Cardiac septum (tissue), 1 donor: ENCODE measurements around the gene HOXC11. TPM values are rescaled to one million over a fixed set of nuclear protein-coding genes. Genes with fewer than 3 reads are reported as not detected.

Source experiments
- DNase-seq: peaks from one replicate; pipeline ENCODE4 v3.0.0-alpha.2; 2020; ENCODE audit warnings: low spot score
- intact Hi-C: fragments of 100-400 bp; cut with DNase I; formaldehyde crosslinking; loops from one replicate; pipeline ENCODE4 v1.14.0; 2022
- total RNA-seq: library from RNA; stranded (reverse); fragmentation: NEBNext Ultra II Directional; extraction: Animal tissue kit (Norgen Biotek cat#: 25700); gene quantifications from one replicate; pipeline ENCODE4 v1.2.1, GENCODE V29; 2021
- donor health status: DM: no; HTN: no; CAD: no.

HOXC11 gene
- total RNA-seq, 1 donor from 2014 or later: not detected

- intact Hi-C loops: no loop called here
- no peak for DNase-seq
Measured at GRCh38 chr12:53941187-53941586, 31.7 kb upstream of the HOXC11 start.

GRCh38 chr12:53941750-53942149, 31.2 kb upstream of the HOXC11 start:
- DNase-seq: no peak
- intact Hi-C loops: no loop called here

GRCh38 chr12:53942467-53942997, 30.4 kb upstream of the HOXC11 start:
- no peak for DNase-seq
- intact Hi-C loops: no loop called here

- intact Hi-C loops: no loop called here
- no peak for DNase-seq
Measured at GRCh38 chr12:53944209-53944608, 28.7 kb upstream of the HOXC11 start.

- intact Hi-C loops: no loop called here
- DNase-seq: no peak
Measured at GRCh38 chr12:53944907-53945847, 27.7 kb upstream of the HOXC11 start.

GRCh38 chr12:53947743-53948142, 25.2 kb upstream of the HOXC11 start:
- no peak for DNase-seq
- intact Hi-C loops: no loop called here

- intact Hi-C loops: no loop called here
- DNase-seq: no peak
Measured at GRCh38 chr12:53948650-53949593, 24.0 kb upstream of the HOXC11 start.

GRCh38 chr12:53949631-53950436, 23.1 kb upstream of the HOXC11 start:
- no peak for DNase-seq

GRCh38 chr12:53950437-53950773, 22.5 kb upstream of the HOXC11 start:
- intact Hi-C loops: no loop called here
- DNase-seq: no peak

More at GRCh38 chr12:53949631-53950436, 23.1 kb upstream of the HOXC11 start:
- intact Hi-C loops: no loop called here

GRCh38 chr12:53950789-53951576, 21.9 kb upstream of the HOXC11 start:
- no peak for DNase-seq
- intact Hi-C loops: no loop called here

- intact Hi-C loops: no loop called here
- DNase-seq: no peak
Measured at GRCh38 chr12:53951577-53952334, 21.2 kb upstream of the HOXC11 start.

GRCh38 chr12:53952335-53952694, 20.6 kb upstream of the HOXC11 start:
- intact Hi-C loops: no loop called here
- no peak for DNase-seq

- intact Hi-C loops: no loop called here
- no peak for DNase-seq
Measured at GRCh38 chr12:53952871-53953734, 19.8 kb upstream of the HOXC11 start.

- DNase-seq: no peak
- intact Hi-C loops: no loop called here
Measured at GRCh38 chr12:53953831-53954693, 18.9 kb upstream of the HOXC11 start.

- intact Hi-C loops: no loop called here
- DNase-seq: no peak
Measured at GRCh38 chr12:53954694-53955035, 18.3 kb upstream of the HOXC11 start, which contains the start of gene HOXC12. HOXC12 (plus strand) TSS chr12:53954903; CDS start chr12:53954930, 27 bp downstream.
